IMR-90 (cell line): ENCODE measurements around the gene YPEL3. TPM values are rescaled to one million over a fixed set of nuclear protein-coding genes. Genes with fewer than 3 reads are reported as not detected.
A peak's percentile ranks its signal among the peaks of the same experiment; 100 is the strongest.

ENCODE experiments used
- ATAC-seq: fragments of 200-7000 bp; cut with Tn5 transposase; 2 replicates; pipeline ENCODE4 v1.9.1; 2020; ENCODE audit warnings: low read depth, mild to moderate bottlenecking, moderate library complexity
- BruUV-seq: library from RNA; stranded (reverse); fragments of 400-500 nt; replicated peaks from 2 replicates; lab custom pipeline; 2021; lab: Mats Ljungman, UMichigan
- CTCF ChIA-PET: fragments of 300-600 bp; formaldehyde crosslinking; extraction: SDS; loops from one replicate; lab custom pipeline; 2021; ENCODE audit warnings: antibody characterized with exemption; lab: Yijun Ruan, JAX
- POLR2A ChIA-PET: fragments of 300-600 bp; sonication (Branson Sonifier 250); formaldehyde crosslinking; loops from one replicate; lab custom pipeline; 2022; ENCODE audit warnings: antibody characterized with exemption; ENCODE audit not compliant: unreplicated experiment; lab: Charles Lee
- DNase-seq: peaks from one replicate; pipeline ENCODE4 v3.0.0; 2013
- H2AFZ ChIP-seq: replicated peaks from 2 replicates; pipeline ENCODE3; 2013; ENCODE audit warnings: low read length, mild to moderate bottlenecking; ENCODE audit not compliant: poor library complexity
- H2AK5ac ChIP-seq: 2 replicates; pipeline ENCODE4 v1.6.1; 2013; ENCODE audit warnings: low read depth, low read length, inconsistent platforms
- H2AK9ac ChIP-seq: replicated peaks from 2 replicates; pipeline ENCODE3; 2013; ENCODE audit warnings: mild to moderate bottlenecking, low read depth, low read length, moderate library complexity; ENCODE audit not compliant: poor library complexity
- H2BK120ac ChIP-seq: 2 replicates; pipeline ENCODE4 v1.6.1; 2013; ENCODE audit warnings: low read depth, low read length, inconsistent platforms
- H2BK15ac ChIP-seq: 3 replicates; pipeline ENCODE4 v1.6.1; 2013; ENCODE audit warnings: low read depth, low read length, inconsistent platforms
- H2BK20ac ChIP-seq: 2 replicates; pipeline ENCODE4 v1.6.1; 2013; ENCODE audit warnings: low read depth, mild to moderate bottlenecking, inconsistent platforms, low read length, moderate library complexity
- H2BK5ac ChIP-seq: 2 replicates; pipeline ENCODE4 v1.6.1; 2013; ENCODE audit warnings: mild to moderate bottlenecking, low read depth, low read length, inconsistent platforms; ENCODE audit not compliant: poor library complexity, severe bottlenecking
- H3K14ac ChIP-seq: replicated peaks from 2 replicates; pipeline ENCODE4 v1.6.1; 2013; ENCODE audit warnings: low read depth, low read length, inconsistent platforms
- H3K18ac ChIP-seq: 2 replicates; pipeline ENCODE4 v1.6.1; 2013; ENCODE audit warnings: low read depth, low read length, control low read depth
- H3K23ac ChIP-seq: 2 replicates; pipeline ENCODE4 v1.6.1; 2013; ENCODE audit warnings: low read depth, low read length, inconsistent platforms
- H3K27ac ChIP-seq: 2 replicates; pipeline ENCODE4 v1.5.1; 2013; ENCODE audit warnings: mild to moderate bottlenecking, control low read depth, low read length; ENCODE audit not compliant: insufficient read depth
- H3K27me3 ChIP-seq: 2 replicates; pipeline ENCODE4 v1.6.1; 2013; ENCODE audit warnings: low read length; ENCODE audit not compliant: control insufficient read depth, insufficient read depth
- H3K36me3 ChIP-seq: 2 replicates; pipeline ENCODE4 v1.6.1; 2013; ENCODE audit warnings: low read length, mixed read lengths; ENCODE audit not compliant: control insufficient read depth, insufficient read depth
- H3K4ac ChIP-seq: 2 replicates; pipeline ENCODE4 v1.6.1; 2013; ENCODE audit warnings: low read depth, low read length, inconsistent platforms
- H3K4me1 ChIP-seq: 2 replicates; pipeline ENCODE4 v1.6.1; 2013; ENCODE audit warnings: low read length, mixed read lengths; ENCODE audit not compliant: control insufficient read depth, insufficient read depth
- H3K4me2 ChIP-seq: 2 replicates; pipeline ENCODE4 v1.6.1; 2013; ENCODE audit warnings: low read depth, mild to moderate bottlenecking, control low read depth, low read length, moderate library complexity
- H3K4me3 ChIP-seq: 2 replicates; pipeline ENCODE4 v1.5.1; 2013; ENCODE audit warnings: low read depth, mild to moderate bottlenecking, control low read depth, low read length, moderate library complexity; ENCODE audit not compliant: insufficient read depth
- H3K56ac ChIP-seq: 2 replicates; pipeline ENCODE4 v1.6.1; 2013; ENCODE audit warnings: low read length, inconsistent platforms; ENCODE audit not compliant: insufficient read depth; ENCODE audit errors: extremely low read depth
- H3K79me1 ChIP-seq, 2 experiments: 2 replicates each; pipeline ENCODE4 v1.6.1; 2013; ENCODE audit warnings: low read length in 2 of 2, inconsistent platforms in 1 of 2, low read depth in 1 of 2
- H3K9ac ChIP-seq: 2 replicates; pipeline ENCODE4 v1.6.1; 2013; ENCODE audit warnings: low read depth, low read length, control low read depth
- H3K9me1 ChIP-seq: 2 replicates; pipeline ENCODE4 v1.6.1; 2013; ENCODE audit warnings: low read length, inconsistent platforms; ENCODE audit not compliant: insufficient read depth
- H3K9me3 ChIP-seq: 2 replicates; pipeline ENCODE4 v1.6.1; 2013; ENCODE audit warnings: low read length; ENCODE audit not compliant: control insufficient read depth, insufficient read depth
- H4K20me1 ChIP-seq: 2 replicates; pipeline ENCODE4 v1.6.1; 2013; ENCODE audit warnings: low read length, inconsistent platforms; ENCODE audit not compliant: insufficient read depth
- H4K5ac ChIP-seq: 2 replicates; pipeline ENCODE4 v1.6.1; 2013; ENCODE audit warnings: mild to moderate bottlenecking, low read depth, low read length, control low read depth
- H4K8ac ChIP-seq, 2 experiments: 2 replicates each; pipeline ENCODE4 v1.6.1; 2013; ENCODE audit warnings: low read depth in 2 of 2, low read length in 2 of 2, control low read depth in 1 of 2, inconsistent platforms in 1 of 2
- H4K91ac ChIP-seq: 2 replicates; pipeline ENCODE4 v1.6.1; 2013; ENCODE audit warnings: low read depth, low read length, inconsistent platforms; ENCODE audit not compliant: insufficient read depth
- CEBPB ChIP-seq: IDR thresholded peaks from 2 replicates; pipeline ENCODE4 v1.6.1; 2012; ENCODE audit warnings: low read depth, low read length, improper control_type of control experiment
- CHD1 ChIP-seq: IDR thresholded peaks from 2 replicates; pipeline ENCODE4 v1.6.1; 2012; ENCODE audit warnings: low read depth, low read length, improper control_type of control experiment
- MAFK ChIP-seq: IDR thresholded peaks from 2 replicates; pipeline ENCODE4 v1.6.1; 2012; ENCODE audit warnings: low read depth, low read length, improper control_type of control experiment
- POLR2A ChIP-seq: IDR thresholded peaks from 2 replicates; pipeline ENCODE4 v1.6.1; 2012; ENCODE audit warnings: mild to moderate bottlenecking, low read depth, low read length
- WGBS, 2 experiments: methylation state at CpG; one replicate each; pipeline versions ENCODE4 v1.1.5 to v1.1.7; 2013; ENCODE audit warnings: missing lambda C conversion rate in 2 of 2; ENCODE audit not compliant: insufficient read length in 1 of 2; ENCODE audit errors: extremely low coverage in 2 of 2; 5-methylcytosine and 5-hydroxymethylcytosine counted together
- dilution Hi-C: fragments of 300-500 bp; cut with HindIII; formaldehyde crosslinking; loops from one replicate; pipeline ENCODE4 v1.14.3; 2018; ENCODE audit warnings: low sequenced_read_pairs; ENCODE audit not compliant: unreplicated experiment
- in situ Hi-C: fragments of 300-500 bp; cut with MboI; formaldehyde crosslinking; loops from 3 replicates; pipeline ENCODE4 v1.14.3; 2019; ENCODE audit warnings: low sequenced_read_pairs, inconsistent platforms, mixed read lengths
- intact Hi-C: fragments of 100-400 bp; cut with micrococcal nuclease; formaldehyde crosslinking; loops from 2 replicates; pipeline ENCODE4 v1.10.0; 2022
- polyA plus RNA-seq, 3 experiments: library from polyadenylated mRNA; depleted of rRNA; stranded (reverse); fragments of >200 nt; gene quantifications; 2 replicates each; pipeline ENCODE4 v1.2.3, GENCODE V29; 2012; ENCODE audit warnings: low replicate concordance in 1 of 3
- total RNA-seq: library from RNA; depleted of rRNA; stranded (reverse); fragments of >200 nt; gene quantifications from 2 replicates; pipeline ENCODE4 v1.2.3, GENCODE V29; 2012

YPEL3 gene
- total and polyA plus RNA-seq, 2 of the 4 experiments (the other 2 are of a cell fraction) = 1.1 to 25.6 TPM

DNA sequence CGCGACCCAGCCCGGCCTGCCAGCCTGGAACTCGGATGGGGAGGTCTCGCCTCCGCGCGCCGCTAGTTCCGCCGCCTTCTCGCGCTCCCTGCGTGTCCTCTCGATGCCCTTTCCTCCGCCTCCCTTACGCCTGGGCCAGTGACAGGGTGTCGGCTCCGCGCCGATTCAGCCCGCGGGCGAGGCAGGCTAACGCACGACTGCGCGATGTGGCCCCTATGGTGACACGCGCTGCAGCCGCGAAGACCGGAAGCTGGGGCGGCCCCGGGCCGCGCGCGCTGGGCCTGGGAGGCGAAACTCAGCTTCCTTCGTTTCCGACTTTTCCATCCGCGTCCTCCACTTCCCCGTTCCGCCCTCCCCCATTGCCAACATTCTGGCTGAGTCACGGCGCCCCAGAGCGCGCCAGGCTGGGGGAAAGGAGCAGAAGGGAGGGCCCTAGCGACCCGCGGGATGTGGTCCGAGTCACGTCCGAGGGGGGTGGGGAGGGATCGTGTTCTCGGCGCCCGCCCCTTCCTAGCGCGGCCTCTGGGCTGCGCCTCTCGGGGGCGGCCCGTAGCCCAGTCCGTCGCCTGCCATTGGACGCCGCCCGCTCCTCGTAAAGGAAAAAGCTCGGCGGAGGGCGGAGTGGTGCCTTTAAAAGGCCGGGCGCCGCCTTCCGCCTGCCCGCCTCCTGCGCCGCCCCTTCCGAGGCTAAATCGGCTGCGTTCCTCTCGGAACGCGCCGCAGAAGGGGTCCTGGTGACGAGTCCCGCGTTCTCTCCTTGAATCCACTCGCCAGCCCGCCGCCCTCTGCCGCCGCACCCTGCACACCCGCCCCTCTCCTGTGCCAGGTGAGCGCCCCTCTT lies 30.7 kb downstream of the YPEL3 start, which contains the start of gene ALDOA (continued):
- no peak for TF ChIP-seq CEBPB
- TF ChIP-seq MAFK = peak; percentile 53
- TF ChIP-seq CHD1 = peak; percentile 61; the same call in 1 of the 2 replicates

DNA sequence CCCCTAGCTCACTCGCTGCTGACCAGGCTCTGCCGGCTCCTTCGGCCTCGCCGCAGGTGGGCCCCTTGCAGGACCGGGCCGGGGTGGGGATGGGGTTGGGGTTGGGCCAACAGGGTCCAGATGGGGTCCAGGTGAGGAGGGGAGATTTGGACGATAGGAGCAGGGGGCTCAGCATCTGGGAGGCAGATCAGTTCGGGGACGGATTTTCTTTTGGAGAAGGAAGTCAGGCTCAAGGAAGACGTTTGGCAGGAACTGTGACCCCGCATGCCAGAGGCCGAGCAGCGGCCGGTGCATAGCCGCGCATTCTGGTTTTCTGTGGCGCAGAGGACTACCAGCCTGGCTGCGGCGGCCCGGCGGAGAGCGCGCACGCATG lies 31.3 kb downstream of the YPEL3 start:
- in situ Hi-C loops (no loop called here), dilution Hi-C loops (no loop called here), intact Hi-C loops (no loop called here)
- Histone ChIP-seq H3K79me1 (peaks cover 22 to 48% of the 10 kb centered on the region in 2 experiments; a peak in 3 of 4 replicates), H4K8ac (peak overlapping the region; percentile 86 to 99), H3K18ac (peak overlapping the region; percentile 93), H2AK9ac (peak overlapping the region; percentile 100), H2AFZ (peak overlapping the region; percentile 99), H3K27ac (peak overlapping the region; percentile 97), H3K23ac (peak overlapping the region; percentile 99), H3K4ac (peak overlapping the region; percentile 100), H4K20me1 (peaks cover 41% of the 10 kb centered on the region), H2BK5ac (peak overlapping the region; percentile 99), H3K9ac (peak overlapping the region; percentile 92), H4K5ac (peak overlapping the region; percentile 98), H3K36me3 (peaks cover 30% of the 10 kb centered on the region), H2BK20ac (no peak overlapping the region), H3K9me1 (peaks cover 27% of the 10 kb centered on the region), H3K56ac (peak overlapping the region; percentile 94), H2BK15ac (peak overlapping the region; percentile 39; the same call in 2 of the 3 replicates), H3K27me3 (no peaks in the 10 kb centered on the region), H2BK120ac (peak overlapping the region; percentile 98), H4K91ac (peak overlapping the region; percentile 99), H3K9me3 (no peaks in the 10 kb centered on the region), H3K14ac (peak overlapping the region; percentile 100), H3K4me3 (peak overlapping the region; percentile 57), H3K4me2 (peak overlapping the region; percentile 93), H3K4me1 (peaks cover 35% of the 10 kb centered on the region), H2AK5ac (peak overlapping the region; percentile 98)
- CTCF ChIA-PET = interaction anchor here (0.6 kb wide), 1 partner anchor 199 kb away, joined by 3 read pairs; no protein-coding TSS in a partner anchor
- WGBS, 2 experiments = 1% methylated on average over 22 of the region's 25 CpGs; no CpG with 5 or more reads in 1 of the 2 experiments
- DNase-seq (no peak), ATAC-seq (no peak)
- POLR2A ChIA-PET = interaction anchor here (0.6 to 1.3 kb wide), 4 partner anchors 9 to 12 kb away, joined by 4 to 6 read pairs (median 4); a partner anchor contains a TSS
- BruUV-seq = no TSS peak
- TF ChIP-seq CHD1 = no peak
- 0 out of 2 replicates have a peak, but pooled peaks have one; percentile 14 for TF ChIP-seq POLR2A
